Fibroblast of mammary gland (primary cell): ENCODE measurements around the gene ZBTB21.

ENCODE experiments used
- DNase-seq: peaks from one replicate; pipeline ENCODE4 v3.0.0-alpha.2; 2010; ENCODE audit warnings: low read depth
- H3K4me3 ChIP-seq: 2 replicates; pipeline ENCODE4 v1.5.1; 2011; ENCODE audit warnings: low read depth, mild to moderate bottlenecking, low read length, moderate library complexity; ENCODE audit not compliant: control insufficient read depth
- CTCF ChIP-seq: conservative IDR thresholded peaks from 2 replicates; pipeline ENCODE4 v1.5.1; 2011; ENCODE audit warnings: low read depth, low read length, inconsistent platforms; ENCODE audit not compliant: control insufficient read depth, insufficient read depth

The ZBTB21 gene

GRCh38 chr21:41941941-41942340 is 68.2 kb downstream of the ZBTB21 start:
- H3K4me3 ChIP-seq: no peak overlapping the region
- DNase-seq: no peak
- no peak for TF ChIP-seq CTCF

DNA sequence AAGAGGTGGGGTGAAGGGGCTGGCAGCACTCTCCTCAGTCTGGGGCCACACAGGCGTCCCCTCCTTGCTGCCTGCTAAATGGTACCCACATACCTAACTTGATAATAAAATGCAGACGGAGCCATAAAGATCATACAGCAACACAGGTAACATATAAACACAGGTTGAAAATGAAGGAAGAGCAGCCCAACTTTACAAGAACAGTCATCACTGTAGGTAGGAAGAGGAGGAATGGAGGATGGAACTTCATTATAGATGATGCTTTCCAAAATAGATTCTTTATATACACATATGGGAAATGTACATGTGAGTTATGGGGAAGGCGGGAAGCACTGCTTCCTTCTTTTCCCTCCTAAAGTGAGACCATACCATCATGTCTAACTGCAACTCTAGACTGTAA is 69.7 kb downstream of the ZBTB21 start:
- no peak for TF ChIP-seq CTCF
- H3K4me3 ChIP-seq: no peak overlapping the region

GRCh38 chr21:41939391-41939790 is 70.8 kb downstream of the ZBTB21 start:
- no peak overlapping the region for H3K4me3 ChIP-seq
- TF ChIP-seq CTCF: no peak
- DNase-seq: no peak

More for the DNA sequence above, 69.7 kb downstream of the ZBTB21 start:
- DNase-seq: no peak
